Tibial nerve (tissue), 4 donors: Measurements from ENCODE around the gene KRTAP10-1. TPM values are rescaled to one million over a fixed set of nuclear protein-coding genes. Genes with fewer than 3 reads are reported as not detected.
"Not testable (repeated sequence)": the region's sequence is repeated elsewhere in the genome, so short reads cannot be mapped to it uniquely, and the experiment has no call there.

ENCODE experiments used
- DNase-seq, 2 donors: peaks; one replicate each; pipeline ENCODE4 v3.0.0-alpha.2; 2019; ENCODE audit warnings: low spot score in 2 of 2
- H3K27ac ChIP-seq, 4 donors: fragments of 200-600 bp; sonication (generic) in 3 of 4; one replicate each; pipeline ENCODE4 v1.5.1; 2017 to 2019; ENCODE audit warnings: mild to moderate bottlenecking in 1 of 4
- H3K27me3 ChIP-seq, 2 donors: fragments of 200-600 bp; sonication (generic) in 1 of 2; one replicate each; pipeline versions ENCODE4 v1.5.1 to v1.6.0; 2017 to 2019
- H3K36me3 ChIP-seq, 3 donors: fragments of 200-600 bp; sonication (generic); one replicate each; pipeline ENCODE4 v1.5.1; 2018 to 2019
- H3K4me1 ChIP-seq, 4 donors: fragments of 200-600 bp; sonication (generic) in 3 of 4; one replicate each; pipeline ENCODE4 v1.5.1; 2017 to 2019
- H3K4me3 ChIP-seq, 4 donors: fragments of 200-600 bp; sonication (generic) in 3 of 4; one replicate each; pipeline ENCODE4 v1.5.1; 2017 to 2019; ENCODE audit warnings: mild to moderate bottlenecking in 1 of 4, moderate library complexity in 1 of 4
- H3K9me3 ChIP-seq, 4 donors: fragments of 200-600 bp; sonication (generic) in 3 of 4; one replicate each; pipeline ENCODE4 v1.5.1; 2017 to 2019
- EP300 ChIP-seq, 2 donors: sonication (generic); formaldehyde crosslinking; IDR thresholded peaks; one replicate each; pipeline ENCODE4 v1.6.1; 2017; ENCODE audit warnings: antibody characterized with exemption in 2 of 2, mild to moderate bottlenecking in 1 of 2
- POLR2A ChIP-seq, 2 donors: fragments of 450-650 bp; IDR thresholded peaks; one replicate each; pipeline ENCODE4 v1.6.1; 2017; ENCODE audit warnings: antibody characterized with exemption in 2 of 2, mild to moderate bottlenecking in 2 of 2, moderate library complexity in 2 of 2
- WGBS, 2 donors: methylation state at CpG; one replicate each; pipeline ENCODE4 v1.1.5; 2018; 5-methylcytosine and 5-hydroxymethylcytosine counted together
- total RNA-seq, 4 donors: library from RNA; depleted of rRNA; stranded (reverse); fragments of >200 nt; gene quantifications; one replicate each; pipeline ENCODE4 v1.1.0, GENCODE V29; 2016
- TF ChIP-seq, protein P1 (sequence below), 5 experiments: fragments of 200-600 bp in 3 of 5; fragments of 450-650 bp in 2 of 5; sonication (generic) in 3 of 5; IDR thresholded peaks; one replicate each; pipeline ENCODE4 v1.5.1; 2016 to 2019; ENCODE audit warnings: antibody characterized with exemption in 5 of 5, mild to moderate bottlenecking in 3 of 5, moderate library complexity in 2 of 5

Gene KRTAP10-1
- total RNA-seq, 4 donors from 2014 or later, result not detected

DNA sequence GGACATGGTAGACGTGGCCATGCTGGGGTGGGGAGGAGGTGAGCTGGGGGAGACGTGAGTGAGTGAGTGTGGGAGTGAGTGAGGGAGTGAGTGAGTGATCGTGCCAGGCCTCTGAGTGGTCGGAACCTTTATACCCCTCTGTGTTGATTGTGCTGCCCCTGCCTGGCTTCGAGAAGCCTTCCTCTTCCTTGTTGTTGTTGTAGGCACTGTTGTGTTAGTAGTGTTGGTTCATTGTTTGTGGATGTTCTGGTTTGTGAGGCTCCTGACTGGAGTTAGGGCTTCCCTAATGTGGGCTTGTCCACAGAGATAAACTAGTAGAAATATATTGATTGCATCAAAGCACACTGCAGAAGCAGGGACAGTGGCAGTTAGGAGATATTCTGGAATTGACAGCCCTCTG is 18.7 kb upstream of the KRTAP10-1 start, which contains the start of gene KRTAP10-3:
Gene KRTAP10-3, minus strand, starts transcription at position 101 of the 400 bp plus-strand sequence. Its CDS starts 80 bp downstream, at position 21.
- no peak within 1 kb of the TSS for H3K27ac ChIP-seq
- peaks cover 0 to 33% (median 0%) of the 10 kb centered on the region in 4 donors for H3K9me3 ChIP-seq
- H3K36me3 ChIP-seq, result no peaks in the 10 kb centered on the region
- H3K4me3 ChIP-seq, result no peak within 1 kb of the TSS
- no peaks in the 10 kb centered on the region for H3K27me3 ChIP-seq
- H3K4me1 ChIP-seq, result no peaks in the 10 kb centered on the region
- no peak for DNase-seq
- 56 to 61% methylated on average over 5 of the region's 5 CpGs for WGBS, 2 donors
- TF ChIP-seq EP300 (IDR thresholded peaks at IDR 0.05) (no peak), POLR2A (IDR thresholded peaks at IDR 0.05) (no peak)
- TF ChIP-seq, protein P1, sequence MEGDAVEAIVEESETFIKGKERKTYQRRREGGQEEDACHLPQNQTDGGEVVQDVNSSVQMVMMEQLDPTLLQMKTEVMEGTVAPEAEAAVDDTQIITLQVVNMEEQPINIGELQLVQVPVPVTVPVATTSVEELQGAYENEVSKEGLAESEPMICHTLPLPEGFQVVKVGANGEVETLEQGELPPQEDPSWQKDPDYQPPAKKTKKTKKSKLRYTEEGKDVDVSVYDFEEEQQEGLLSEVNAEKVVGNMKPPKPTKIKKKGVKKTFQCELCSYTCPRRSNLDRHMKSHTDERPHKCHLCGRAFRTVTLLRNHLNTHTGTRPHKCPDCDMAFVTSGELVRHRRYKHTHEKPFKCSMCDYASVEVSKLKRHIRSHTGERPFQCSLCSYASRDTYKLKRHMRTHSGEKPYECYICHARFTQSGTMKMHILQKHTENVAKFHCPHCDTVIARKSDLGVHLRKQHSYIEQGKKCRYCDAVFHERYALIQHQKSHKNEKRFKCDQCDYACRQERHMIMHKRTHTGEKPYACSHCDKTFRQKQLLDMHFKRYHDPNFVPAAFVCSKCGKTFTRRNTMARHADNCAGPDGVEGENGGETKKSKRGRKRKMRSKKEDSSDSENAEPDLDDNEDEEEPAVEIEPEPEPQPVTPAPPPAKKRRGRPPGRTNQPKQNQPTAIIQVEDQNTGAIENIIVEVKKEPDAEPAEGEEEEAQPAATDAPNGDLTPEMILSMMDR (IDR thresholded peaks at IDR 0.05), result no peak

DNA sequence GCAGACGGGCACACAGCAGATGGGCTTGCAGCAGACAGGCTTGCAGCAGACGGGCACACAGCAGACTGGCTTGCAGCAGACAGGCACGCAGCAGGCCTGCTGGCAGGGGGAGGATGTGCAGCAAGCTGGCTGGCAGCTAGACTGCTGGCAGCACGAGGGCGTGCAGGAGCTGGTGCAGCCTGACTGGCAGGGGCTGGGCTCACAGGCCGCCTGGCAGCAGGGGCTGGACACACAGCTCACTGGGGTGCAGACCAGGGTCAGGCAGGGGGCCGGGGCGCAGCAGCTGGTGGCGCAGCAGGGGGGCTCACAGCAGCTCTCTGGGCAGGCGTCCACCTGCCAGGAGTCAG is 18.3 kb upstream of the KRTAP10-1 start:
- not testable (repeated sequence) for H3K4me1 ChIP-seq, H3K27ac ChIP-seq, H3K36me3 ChIP-seq, DNase-seq, H3K4me3 ChIP-seq, H3K27me3 ChIP-seq
- peaks cover 0 to 30% (median 0%) of the 10 kb centered on the region in 4 donors for H3K9me3 ChIP-seq
- 68 to 75% methylated on average over 4 to 7 of the region's 10 CpGs for WGBS, 2 donors

DNA sequence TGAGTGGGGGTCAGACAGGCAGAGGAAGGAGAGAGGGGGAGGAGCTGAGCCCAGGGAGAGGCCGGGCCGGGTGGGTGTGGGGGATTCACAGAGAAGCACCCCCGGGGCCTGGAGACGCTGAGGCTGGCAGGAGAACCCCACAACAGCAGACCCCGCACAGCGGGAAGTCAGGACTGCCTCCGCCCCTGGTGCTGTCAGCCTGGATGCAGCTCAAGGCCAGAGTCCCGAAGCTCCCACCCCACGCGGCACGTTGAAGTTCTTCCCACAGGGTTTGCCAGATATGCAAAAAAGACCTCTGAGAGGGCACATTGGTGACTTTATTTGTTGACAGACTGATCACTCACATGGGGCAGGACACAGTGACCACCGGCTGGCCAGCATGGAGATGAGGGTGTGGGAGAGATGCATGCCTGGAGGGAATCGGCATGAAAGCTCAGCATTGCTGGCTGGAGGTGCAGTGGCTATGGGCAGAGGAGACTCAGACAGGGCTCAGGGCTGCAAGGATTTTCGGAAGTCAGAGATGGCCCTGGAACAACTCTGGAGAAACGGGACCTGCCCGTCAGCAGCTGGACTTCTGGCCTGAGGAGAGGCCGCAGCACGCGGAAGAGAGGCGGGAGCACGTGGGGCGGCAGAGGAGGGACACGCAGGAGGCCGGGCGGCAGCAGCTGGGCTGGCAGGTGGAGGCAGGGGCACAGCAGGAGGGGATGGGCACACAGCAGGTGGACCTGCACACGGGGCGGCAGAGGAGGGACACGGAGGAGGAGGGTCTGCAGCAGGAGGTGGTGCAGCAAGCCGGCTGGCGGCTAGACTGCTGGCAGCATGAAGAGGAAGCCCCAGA is 17.7 kb upstream of the KRTAP10-1 start:
- Histone ChIP-seq H3K27ac (no peak overlapping the region), H3K27me3 (peaks cover 0 to under 1% of the 10 kb centered on the region in 2 donors), H3K36me3 (no peaks in the 10 kb centered on the region), H3K9me3 (peaks cover 0 to 29% (median 0%) of the 10 kb centered on the region in 4 donors), H3K4me3 (no peak overlapping the region), H3K4me1 (no peaks in the 10 kb centered on the region)
- no peak for DNase-seq
- TF ChIP-seq POLR2A (IDR thresholded peaks at IDR 0.05) (no peak), EP300 (IDR thresholded peaks at IDR 0.05) (no peak)
- TF ChIP-seq, protein P1 (IDR thresholded peaks at IDR 0.05), result no peak
- WGBS, 2 donors, result 50 to 54% methylated on average over 25 to 30 of the region's 30 CpGs

DNA sequence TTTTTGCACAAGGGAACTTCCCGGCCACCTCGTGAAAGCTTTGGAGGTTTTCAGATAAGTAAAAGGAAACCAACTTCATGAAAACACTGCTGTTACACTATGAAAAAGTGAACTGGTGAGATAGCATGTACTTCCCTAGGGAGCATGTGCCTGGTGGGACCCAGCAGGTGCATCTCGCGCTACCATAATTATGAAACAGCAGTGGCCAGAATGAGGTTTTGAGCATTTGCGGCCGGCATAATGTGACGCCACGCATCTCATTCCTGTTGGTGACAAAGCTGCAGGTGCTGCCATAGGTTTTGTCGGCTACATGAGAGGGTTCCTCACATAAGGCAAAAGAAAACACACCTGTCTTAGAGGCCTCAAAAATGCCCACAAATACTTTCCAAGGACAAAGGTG is 16.9 kb upstream of the KRTAP10-1 start:
- no peaks in the 10 kb centered on the region for H3K4me1 ChIP-seq
- H3K9me3 ChIP-seq, result peaks cover 0 to 21% (median 0%) of the 10 kb centered on the region in 4 donors
- WGBS, 2 donors, result 76 to 81% methylated on average over 9 of the region's 9 CpGs
- no peak overlapping the region for H3K27ac ChIP-seq
- no peak for DNase-seq
- no peak for TF ChIP-seq EP300 (IDR thresholded peaks at IDR 0.05)
- TF ChIP-seq POLR2A (IDR thresholded peaks at IDR 0.05), result no peak
- TF ChIP-seq, protein P1 (IDR thresholded peaks at IDR 0.05), result no peak
- no peaks in the 10 kb centered on the region for H3K36me3 ChIP-seq
- no peak overlapping the region for H3K4me3 ChIP-seq
- peaks cover 0 to 9% of the 10 kb centered on the region in 2 donors for H3K27me3 ChIP-seq

DNA sequence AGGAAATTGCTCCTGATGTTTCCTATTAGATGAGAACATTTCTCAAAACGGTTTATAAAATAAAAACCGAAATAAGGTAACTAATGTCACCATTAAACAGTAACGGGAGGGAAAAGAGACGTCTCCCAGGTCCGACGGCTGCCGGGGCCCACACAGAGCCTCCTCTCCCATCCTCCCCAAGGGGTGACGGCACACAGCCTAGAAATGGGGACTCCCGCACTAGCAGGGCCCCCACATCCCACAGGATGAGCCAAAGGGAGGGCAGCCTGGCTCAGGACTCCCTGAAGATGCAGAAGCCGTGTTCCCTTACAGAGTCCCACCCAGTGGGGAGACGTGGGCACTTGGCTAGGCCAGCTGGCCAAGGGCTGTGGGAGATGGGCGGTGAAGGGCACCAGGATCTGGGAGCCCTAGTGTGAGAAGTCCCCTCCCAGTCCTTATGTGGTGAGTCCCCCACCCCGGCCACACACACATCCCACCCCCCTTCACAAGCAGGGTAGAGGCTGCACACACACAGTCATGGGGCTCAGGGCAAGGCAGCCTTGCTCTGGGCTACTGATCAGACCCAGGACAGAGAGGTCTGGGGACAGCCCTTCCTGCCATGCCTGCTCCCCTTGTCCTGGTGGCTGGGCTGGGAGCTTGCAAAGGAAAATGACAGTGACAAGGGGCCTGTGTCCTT is 15.3 kb upstream of the KRTAP10-1 start:
- WGBS, 2 donors, result 72 to 73% methylated on average over 8 to 13 of the region's 13 CpGs
- Histone ChIP-seq H3K9me3 (peaks cover 0 to 21% (median 0%) of the 10 kb centered on the region in 4 donors), H3K4me3 (no peak overlapping the region), H3K4me1 (no peaks in the 10 kb centered on the region), H3K36me3 (no peaks in the 10 kb centered on the region), H3K27me3 (peaks cover 0 to 12% of the 10 kb centered on the region in 2 donors), H3K27ac (no peak overlapping the region)
- TF ChIP-seq EP300 (IDR thresholded peaks at IDR 0.05), result no peak
- no peak for TF ChIP-seq POLR2A (IDR thresholded peaks at IDR 0.05)
- TF ChIP-seq, protein P1 (IDR thresholded peaks at IDR 0.05), result no peak
- no peak for DNase-seq
